ENCODE measurements around the gene FAXC. TPM values are rescaled to one million over a fixed set of nuclear protein-coding genes. Genes with fewer than 3 reads are reported as not detected.

The FAXC gene
- total and polyA plus RNA-seq, 2 of the 13 experiments (the other 11 are each of a cell fraction or from before 2014, with no cell fraction given), result 0.11 to 0.63 TPM

- H3K4me2 ChIP-seq (ENCODE audit: low read depth, low read length), result no peak overlapping the region
- H3K79me2 ChIP-seq (ENCODE audit: insufficient read depth, low read length), result no peaks in the 10 kb centered on the region
- DNase-seq (ENCODE audit: low spot score) (no peak), FAIRE-seq (no peak), ATAC-seq (no peak)
- H3K36me3 ChIP-seq (replicated peaks in 1 of 2; ENCODE audit: control insufficient read depth in 1 of 2, insufficient read depth in 2 of 2, low read length in 2 of 2), result no peaks in the 10 kb centered on the region
- POLR2A ChIA-PET, result no interaction called here
- no peaks in the 10 kb centered on the region for H3K4me1 ChIP-seq (ENCODE audit: insufficient read depth, low read length)
- H2AFZ ChIP-seq (ENCODE audit: low read length), result no peak overlapping the region
- TF ChIP-seq TEAD2 (CRISPR knock-in tag; IDR thresholded peaks at IDR 0.05), result no peak
- TF ChIP-seq FIP1L1 (IDR thresholded peaks at IDR 0.05; ENCODE audit: borderline replicate concordance, insufficient read depth, low read depth, low read length), result no peak
- no peak for TF ChIP-seq ZNF441 (CRISPR knock-in tag; IDR thresholded peaks at IDR 0.05; ENCODE audit: borderline replicate concordance)
- no peak for TF ChIP-seq RCOR2 (CRISPR knock-in tag; IDR thresholded peaks at IDR 0.05)
- TF ChIP-seq, protein P1, sequence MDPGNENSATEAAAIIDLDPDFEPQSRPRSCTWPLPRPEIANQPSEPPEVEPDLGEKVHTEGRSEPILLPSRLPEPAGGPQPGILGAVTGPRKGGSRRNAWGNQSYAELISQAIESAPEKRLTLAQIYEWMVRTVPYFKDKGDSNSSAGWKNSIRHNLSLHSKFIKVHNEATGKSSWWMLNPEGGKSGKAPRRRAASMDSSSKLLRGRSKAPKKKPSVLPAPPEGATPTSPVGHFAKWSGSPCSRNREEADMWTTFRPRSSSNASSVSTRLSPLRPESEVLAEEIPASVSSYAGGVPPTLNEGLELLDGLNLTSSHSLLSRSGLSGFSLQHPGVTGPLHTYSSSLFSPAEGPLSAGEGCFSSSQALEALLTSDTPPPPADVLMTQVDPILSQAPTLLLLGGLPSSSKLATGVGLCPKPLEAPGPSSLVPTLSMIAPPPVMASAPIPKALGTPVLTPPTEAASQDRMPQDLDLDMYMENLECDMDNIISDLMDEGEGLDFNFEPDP (CRISPR knock-in tag; conservative IDR thresholded peaks at IDR 0.05), result no peak
- no peak for TF ChIP-seq KMT2A (CRISPR knock-in tag; IDR thresholded peaks at IDR 0.05)
- TF ChIP-seq ZNF7 (CRISPR knock-in tag; IDR thresholded peaks at IDR 0.05), result no peak
- no peak for TF ChIP-seq TFAP4 (IDR thresholded peaks at IDR 0.05; ENCODE audit: borderline replicate concordance, low read depth)
- TF ChIP-seq JUN (CRISPR knock-in tag; IDR thresholded peaks at IDR 0.05), result no peak
- no peak for TF ChIP-seq HCFC1 (IDR thresholded peaks at IDR 0.05; ENCODE audit: low read depth, low read length)
- no peak for TF ChIP-seq EZH2 (conservative IDR thresholded peaks at IDR 0.05; ENCODE audit: low read depth, low read length)
- no peak for TF ChIP-seq U2AF2 (IDR thresholded peaks at IDR 0.05; ENCODE audit: low read depth, low read length)
- no peak for TF ChIP-seq ZKSCAN1 (IDR thresholded peaks at IDR 0.05; ENCODE audit: low read length)
- no peak for TF ChIP-seq CCAR2 (optimal IDR thresholded peaks at IDR 0.05; ENCODE audit: low read depth, low read length)
- no peak for TF ChIP-seq ZNF746 (CRISPR knock-in tag; IDR thresholded peaks at IDR 0.05)
- TF ChIP-seq, protein P2, sequence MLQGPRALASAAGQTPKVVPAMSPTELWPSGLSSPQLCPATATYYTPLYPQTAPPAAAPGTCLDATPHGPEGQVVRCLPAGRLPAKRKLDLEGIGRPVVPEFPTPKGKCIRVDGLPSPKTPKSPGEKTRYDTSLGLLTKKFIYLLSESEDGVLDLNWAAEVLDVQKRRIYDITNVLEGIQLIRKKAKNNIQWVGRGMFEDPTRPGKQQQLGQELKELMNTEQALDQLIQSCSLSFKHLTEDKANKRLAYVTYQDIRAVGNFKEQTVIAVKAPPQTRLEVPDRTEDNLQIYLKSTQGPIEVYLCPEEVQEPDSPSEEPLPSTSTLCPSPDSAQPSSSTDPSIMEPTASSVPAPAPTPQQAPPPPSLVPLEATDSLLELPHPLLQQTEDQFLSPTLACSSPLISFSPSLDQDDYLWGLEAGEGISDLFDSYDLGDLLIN (CRISPR knock-in tag; IDR thresholded peaks at IDR 0.05; ENCODE audit: borderline replicate concordance), result no peak
- no peak for TF ChIP-seq ZFYVE20 (CRISPR knock-in tag; IDR thresholded peaks at IDR 0.05; ENCODE audit: borderline replicate concordance, low read depth)
- intact Hi-C loops (cut with micrococcal nuclease; ENCODE audit: unreplicated experiment) (no loop called here), in situ Hi-C loops (cut with HindIII; ENCODE audit: extremely low pct_ligation_motif_present, low pct_unique_long_range_greater_than_20kb) (loop anchor here (25.0 kb wide), 1 partner anchor 470 kb away; no protein-coding TSS in a partner anchor)
- no TSS peak for BruUV-seq (replicated peaks)
- H3K9me3 ChIP-seq (ENCODE audit: low read length), result no peaks in the 10 kb centered on the region
- 0 out of 5 replicates have a peak, but pooled peaks cover 0 to 3% of the 10 kb centered on the region in 2 experiments for H3K27me3 ChIP-seq (ENCODE audit: control insufficient read depth in 1 of 2, insufficient read depth in 2 of 2, low read length in 2 of 2)
- 16% methylated on average over 5 of the region's 5 CpGs for WGBS (ENCODE audit: low lambda C conversion rate)
- no peak overlapping the region for H3K27ac ChIP-seq (ENCODE audit: extremely low read length, insufficient read depth, low read length)
- H3K9ac ChIP-seq (ENCODE audit: insufficient read depth, low read depth, low read length), result no peak overlapping the region
- CTCF ChIA-PET (ENCODE audit: low intra/inter-chr PET ratio, low total read pairs), result no interaction called here
- H3K4me3 ChIP-seq (replicated peaks in 1 of 3; ENCODE audit: insufficient read depth in 1 of 3, low read depth in 2 of 3, low read length in 3 of 3), result no peak overlapping the region
- H4K20me1 ChIP-seq (ENCODE audit: insufficient read depth, low read length), result no peaks in the 10 kb centered on the region
Observed at GRCh38 chr6:99341862-99342455, 7.5 kb downstream of the FAXC start.
